Measurements from ENCODE around the gene TUT7.

DNA sequence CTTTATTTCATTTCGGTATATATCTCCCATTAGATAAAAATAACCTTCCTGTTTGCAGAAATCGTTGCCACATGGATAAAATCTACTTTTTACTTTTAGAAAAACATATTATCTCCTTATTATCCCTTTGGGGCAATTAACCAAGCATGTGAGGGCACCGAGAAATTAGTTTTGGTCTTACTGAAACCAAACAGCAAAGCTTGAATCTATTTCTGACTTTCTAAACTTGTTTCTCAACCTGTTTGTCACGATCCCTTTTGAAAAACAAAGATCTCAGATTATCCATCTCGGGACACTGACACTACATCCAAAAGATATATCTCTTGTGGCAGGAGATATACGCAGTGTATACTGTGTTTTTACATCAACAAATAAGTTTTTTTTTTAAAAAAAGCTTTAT, 2.3 kb downstream of the TUT7 start:
- TF ChIP-seq, protein P1, sequence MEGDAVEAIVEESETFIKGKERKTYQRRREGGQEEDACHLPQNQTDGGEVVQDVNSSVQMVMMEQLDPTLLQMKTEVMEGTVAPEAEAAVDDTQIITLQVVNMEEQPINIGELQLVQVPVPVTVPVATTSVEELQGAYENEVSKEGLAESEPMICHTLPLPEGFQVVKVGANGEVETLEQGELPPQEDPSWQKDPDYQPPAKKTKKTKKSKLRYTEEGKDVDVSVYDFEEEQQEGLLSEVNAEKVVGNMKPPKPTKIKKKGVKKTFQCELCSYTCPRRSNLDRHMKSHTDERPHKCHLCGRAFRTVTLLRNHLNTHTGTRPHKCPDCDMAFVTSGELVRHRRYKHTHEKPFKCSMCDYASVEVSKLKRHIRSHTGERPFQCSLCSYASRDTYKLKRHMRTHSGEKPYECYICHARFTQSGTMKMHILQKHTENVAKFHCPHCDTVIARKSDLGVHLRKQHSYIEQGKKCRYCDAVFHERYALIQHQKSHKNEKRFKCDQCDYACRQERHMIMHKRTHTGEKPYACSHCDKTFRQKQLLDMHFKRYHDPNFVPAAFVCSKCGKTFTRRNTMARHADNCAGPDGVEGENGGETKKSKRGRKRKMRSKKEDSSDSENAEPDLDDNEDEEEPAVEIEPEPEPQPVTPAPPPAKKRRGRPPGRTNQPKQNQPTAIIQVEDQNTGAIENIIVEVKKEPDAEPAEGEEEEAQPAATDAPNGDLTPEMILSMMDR (IDR thresholded peaks at IDR 0.05 in 2 of 3, conservative IDR thresholded peaks at IDR 0.05 in 1 of 3; ENCODE audit: control insufficient read depth in 2 of 3, extremely low read depth in 1 of 3, insufficient read depth in 1 of 3, low read depth in 3 of 3, low read length in 3 of 3), result no peak
- no peak for TF ChIP-seq MXI1 (IDR thresholded peaks at IDR 0.05; ENCODE audit: low read depth, low read length)
- TF ChIP-seq ZNF217 (IDR thresholded peaks at IDR 0.05), result no peak
- TF ChIP-seq, protein P2, sequence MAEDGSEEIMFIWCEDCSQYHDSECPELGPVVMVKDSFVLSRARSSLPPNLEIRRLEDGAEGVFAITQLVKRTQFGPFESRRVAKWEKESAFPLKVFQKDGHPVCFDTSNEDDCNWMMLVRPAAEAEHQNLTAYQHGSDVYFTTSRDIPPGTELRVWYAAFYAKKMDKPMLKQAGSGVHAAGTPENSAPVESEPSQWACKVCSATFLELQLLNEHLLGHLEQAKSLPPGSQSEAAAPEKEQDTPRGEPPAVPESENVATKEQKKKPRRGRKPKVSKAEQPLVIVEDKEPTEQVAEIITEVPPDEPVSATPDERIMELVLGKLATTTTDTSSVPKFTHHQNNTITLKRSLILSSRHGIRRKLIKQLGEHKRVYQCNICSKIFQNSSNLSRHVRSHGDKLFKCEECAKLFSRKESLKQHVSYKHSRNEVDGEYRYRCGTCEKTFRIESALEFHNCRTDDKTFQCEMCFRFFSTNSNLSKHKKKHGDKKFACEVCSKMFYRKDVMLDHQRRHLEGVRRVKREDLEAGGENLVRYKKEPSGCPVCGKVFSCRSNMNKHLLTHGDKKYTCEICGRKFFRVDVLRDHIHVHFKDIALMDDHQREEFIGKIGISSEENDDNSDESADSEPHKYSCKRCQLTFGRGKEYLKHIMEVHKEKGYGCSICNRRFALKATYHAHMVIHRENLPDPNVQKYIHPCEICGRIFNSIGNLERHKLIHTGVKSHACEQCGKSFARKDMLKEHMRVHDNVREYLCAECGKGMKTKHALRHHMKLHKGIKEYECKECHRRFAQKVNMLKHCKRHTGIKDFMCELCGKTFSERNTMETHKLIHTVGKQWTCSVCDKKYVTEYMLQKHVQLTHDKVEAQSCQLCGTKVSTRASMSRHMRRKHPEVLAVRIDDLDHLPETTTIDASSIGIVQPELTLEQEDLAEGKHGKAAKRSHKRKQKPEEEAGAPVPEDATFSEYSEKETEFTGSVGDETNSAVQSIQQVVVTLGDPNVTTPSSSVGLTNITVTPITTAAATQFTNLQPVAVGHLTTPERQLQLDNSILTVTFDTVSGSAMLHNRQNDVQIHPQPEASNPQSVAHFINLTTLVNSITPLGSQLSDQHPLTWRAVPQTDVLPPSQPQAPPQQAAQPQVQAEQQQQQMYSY (CRISPR knock-in tag; IDR thresholded peaks at IDR 0.05), result no peak
- no peak for TF ChIP-seq EZH2 (IDR thresholded peaks at IDR 0.05; ENCODE audit: borderline replicate concordance, control insufficient read depth, low read depth, low read length)
- TF ChIP-seq, protein P3, sequence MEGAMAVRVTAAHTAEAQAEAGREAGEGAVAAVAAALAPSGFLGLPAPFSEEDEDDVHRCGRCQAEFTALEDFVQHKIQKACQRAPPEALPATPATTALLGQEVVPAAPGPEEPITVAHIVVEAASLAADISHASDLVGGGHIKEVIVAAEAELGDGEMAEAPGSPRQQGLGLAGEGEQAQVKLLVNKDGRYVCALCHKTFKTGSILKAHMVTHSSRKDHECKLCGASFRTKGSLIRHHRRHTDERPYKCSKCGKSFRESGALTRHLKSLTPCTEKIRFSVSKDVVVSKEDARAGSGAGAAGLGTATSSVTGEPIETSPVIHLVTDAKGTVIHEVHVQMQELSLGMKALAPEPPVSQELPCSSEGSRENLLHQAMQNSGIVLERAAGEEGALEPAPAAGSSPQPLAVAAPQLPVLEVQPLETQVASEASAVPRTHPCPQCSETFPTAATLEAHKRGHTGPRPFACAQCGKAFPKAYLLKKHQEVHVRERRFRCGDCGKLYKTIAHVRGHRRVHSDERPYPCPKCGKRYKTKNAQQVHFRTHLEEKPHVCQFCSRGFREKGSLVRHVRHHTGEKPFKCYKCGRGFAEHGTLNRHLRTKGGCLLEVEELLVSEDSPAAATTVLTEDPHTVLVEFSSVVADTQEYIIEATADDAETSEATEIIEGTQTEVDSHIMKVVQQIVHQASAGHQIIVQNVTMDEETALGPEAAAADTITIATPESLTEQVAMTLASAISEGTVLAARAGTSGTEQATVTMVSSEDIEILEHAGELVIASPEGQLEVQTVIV (IDR thresholded peaks at IDR 0.05; ENCODE audit: borderline replicate concordance, partially characterized antibody), result no peak
- no peak for TF ChIP-seq POU2F2 (IDR thresholded peaks at IDR 0.05; ENCODE audit: borderline replicate concordance, low read depth, low read length)
- TF ChIP-seq, protein P4, sequence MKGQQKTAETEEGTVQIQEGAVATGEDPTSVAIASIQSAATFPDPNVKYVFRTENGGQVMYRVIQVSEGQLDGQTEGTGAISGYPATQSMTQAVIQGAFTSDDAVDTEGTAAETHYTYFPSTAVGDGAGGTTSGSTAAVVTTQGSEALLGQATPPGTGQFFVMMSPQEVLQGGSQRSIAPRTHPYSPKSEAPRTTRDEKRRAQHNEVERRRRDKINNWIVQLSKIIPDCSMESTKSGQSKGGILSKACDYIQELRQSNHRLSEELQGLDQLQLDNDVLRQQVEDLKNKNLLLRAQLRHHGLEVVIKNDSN (IDR thresholded peaks at IDR 0.05; ENCODE audit: borderline replicate concordance, extremely low read length, insufficient read depth, low read depth, low read length), result no peak
